Ovary (tissue), 9 donors: ENCODE results near the gene PXMP4. TPM values are rescaled to one million over a fixed set of nuclear protein-coding genes. Genes with fewer than 3 reads are reported as not detected.
A peak's percentile ranks its signal among the peaks of the same experiment; 100 is the strongest.

Experiments
- DNase-seq, 5 donors: peaks; one replicate each; pipeline ENCODE4 v3.0.0-alpha.2; 2019 to 2020
- H3K27ac ChIP-seq, 2 donors: fragments of 200-600 bp; one replicate each; pipeline versions ENCODE4 v1.5.1 to v1.8.0; 2019 to 2022
- H3K27me3 ChIP-seq: fragments of 200-600 bp; one replicate; pipeline ENCODE4 v1.8.0; 2022
- H3K36me3 ChIP-seq: fragments of 200-600 bp; sonication (generic); one replicate; pipeline ENCODE4 v1.5.1; 2019
- H3K4me1 ChIP-seq: one replicate; pipeline ENCODE4 v1.8.1; 2013; ENCODE audit warnings: mild to moderate bottlenecking, moderate library complexity; ENCODE audit not compliant: insufficient read depth
- H3K4me3 ChIP-seq: fragments of 200-600 bp; sonication (generic); one replicate; pipeline ENCODE4 v1.5.1; 2017
- H3K9me3 ChIP-seq, 2 donors: fragments of 200-600 bp in 1 of 2; sonication (generic) in 1 of 2; one replicate each; pipeline versions ENCODE4 v1.5.1 to v1.8.1; 2013 to 2019; ENCODE audit warnings: mild to moderate bottlenecking in 1 of 2, moderate library complexity in 1 of 2
- CTCF ChIP-seq, 3 donors: fragments of 450-650 bp in 2 of 3; fragments of 200-600 bp in 1 of 3; IDR thresholded peaks; one replicate each; pipeline versions ENCODE4 v1.5.1 to v1.8.0; 2016 to 2022; ENCODE audit warnings: antibody characterized with exemption in 3 of 3, mild to moderate bottlenecking in 1 of 3
- EP300 ChIP-seq: sonication (generic); formaldehyde crosslinking; IDR thresholded peaks from one replicate; pipeline ENCODE4 v1.6.1; 2017; ENCODE audit warnings: antibody characterized with exemption
- POLR2A ChIP-seq: fragments of 450-650 bp; IDR thresholded peaks from one replicate; pipeline ENCODE4 v1.6.1; 2017; ENCODE audit warnings: antibody characterized with exemption, mild to moderate bottlenecking, moderate library complexity
- WGBS, 3 donors: extraction: QIAGEN DNeasy Blood & Tissue Kit in 1 of 3; methylation state at CpG; one replicate each; pipeline versions ENCODE4 v1.1.5 to v1.1.7; 2013 to 2017; 5-methylcytosine and 5-hydroxymethylcytosine counted together
- intact Hi-C, 4 donors: fragments of 100-400 bp; cut with DNase I; formaldehyde crosslinking; loops; one replicate each; pipeline versions ENCODE4 v1.11.0 to v1.15.1; 2022 to 2023
- polyA plus RNA-seq, 2 donors: library from polyadenylated mRNA; stranded (reverse); fragments of 200-250 nt in 1 of 2; fragments of 350-450 nt in 1 of 2; fragmentation: Illumina TruSeq in 1 of 2; extraction: RNeasy Lipid Tissue Mini Kit (QIAGEN cat#74804) in 1 of 2; gene quantifications; one replicate each; pipeline ENCODE4 v1.2.3, GENCODE V29; 2013 to 2014
- total RNA-seq, 7 donors: library from RNA; depleted of rRNA in 2 of 7; stranded (reverse); fragments of >200 nt in 2 of 7; fragmentation: NEBNext Ultra II Directional in 3 of 7; extraction: Animal tissue kit (Norgen Biotek cat#: 25700) in 3 of 7; gene quantifications; one replicate each; pipeline versions ENCODE4 v1.1.0 to v1.2.4, GENCODE V29; 2016 to 2023
- donor health status: DM: no; HTN: no; CAD: no; lungs with moderate emphysema.
- donor health status: DM: no; HTN: no; CAD: no.
- donor health status: Bipolar disorder and iron deficiency.
- donor health status: DM: yes; HTN: yes; CAD: no.
- donor health status: DM: no; HTN: no; CAD: no.
- donor health status: DM: yes; HTN: yes; CAD: no.

The PXMP4 gene
- total and polyA plus RNA-seq, 9 donors: 3.4 to 15.1 (median 10.3) TPM

GRCh38 chr20:33667245-33667675, 52.9 kb downstream of the PXMP4 start:
- H3K27me3 ChIP-seq: no peaks in the 10 kb centered on the region
- no peaks in the 10 kb centered on the region for H3K9me3 ChIP-seq
- H3K27ac ChIP-seq: peak overlapping the region; percentile 16 to 94
- no peaks in the 10 kb centered on the region for H3K36me3 ChIP-seq
- TF ChIP-seq POLR2A: no peak
- no peak for TF ChIP-seq EP300
- TF ChIP-seq CTCF (IDR thresholded peaks at IDR 0.05): no peak
- peak overlapping the region; percentile 49 for H3K4me3 ChIP-seq
- 0 to 17% (median 1%) methylated on average over 35 to 55 of the region's 55 CpGs for whole genome bisulfite sequencing, 3 donors
- peaks cover 15% of the 10 kb centered on the region for H3K4me1 ChIP-seq
- DNase-seq: peak in 3 of 5 donors; percentile 77 to 85 (median 82)
- intact Hi-C loops: loop anchor here in 2 of 4 donors (5.0 to 10.0 kb wide), 2 partner anchors 65 to 68 kb away; partner anchors contain the start of gene ZNF341 (in 2 of the 2)

GRCh38 chr20:33666293-33667244, 53.5 kb downstream of the PXMP4 start, which contains the start of gene ACTL10:
TSS of gene ACTL10 (plus strand) at chr20:33666943. CDS start at chr20:33667498, 555 bp downstream.
- peak within 1 kb of the TSS; percentile 49 for H3K4me3 ChIP-seq
- H3K27me3 ChIP-seq: no peaks in the 10 kb centered on the region
- 1 to 14% (median 2%) methylated on average over 31 to 50 of the region's 50 CpGs for WGBS, 3 donors
- H3K27ac ChIP-seq: peak within 1 kb of the TSS; percentile 55 to 94
- intact Hi-C loops: loop anchor here in 2 of 4 donors (5.0 to 10.0 kb wide), 2 partner anchors 66 to 68 kb away; partner anchors contain the start of gene ZNF341 (in 2 of the 2)
- H3K9me3 ChIP-seq: no peaks in the 10 kb centered on the region
- DNase-seq: peak; percentile 99 to 100 (median 99)
- H3K36me3 ChIP-seq: no peaks in the 10 kb centered on the region
- peak; percentile 65 for TF ChIP-seq POLR2A
- peak in 2 of 3 donors; percentile 59 to 60 for TF ChIP-seq CTCF (IDR thresholded peaks at IDR 0.05)
- no peak for TF ChIP-seq EP300
- peaks cover 11% of the 10 kb centered on the region for H3K4me1 ChIP-seq

- WGBS, 3 donors: 94 to 100% (median 97%) methylated on average over 2 of the region's 2 CpGs
- TF ChIP-seq EP300: no peak
- no peak for TF ChIP-seq CTCF (IDR thresholded peaks at IDR 0.05)
- TF ChIP-seq POLR2A: no peak
- H3K4me1 ChIP-seq: peaks cover 9% of the 10 kb centered on the region
- H3K27me3 ChIP-seq: no peaks in the 10 kb centered on the region
- peak in 3 of 5 donors; percentile 13 to 41 (median 36) for DNase-seq
- intact Hi-C loops: loop anchor here in 2 of 4 donors (5.0 to 10.0 kb wide), 2 partner anchors 68 to 70 kb away; partner anchors contain the start of gene ZNF341 (in 2 of the 2)
- H3K4me3 ChIP-seq: no peak overlapping the region
- H3K36me3 ChIP-seq: no peaks in the 10 kb centered on the region
- H3K27ac ChIP-seq: no peak overlapping the region
- H3K9me3 ChIP-seq: no peaks in the 10 kb centered on the region
Observed at GRCh38 chr20:33664762-33665144, 55.4 kb downstream of the PXMP4 start.

GRCh38 chr20:33664085-33664761, 55.9 kb downstream of the PXMP4 start:
- H3K27me3 ChIP-seq: no peaks in the 10 kb centered on the region
- DNase-seq: peak in 4 of 5 donors; percentile 20 to 52 (median 38)
- peak overlapping the region; percentile 70 to 88 for H3K27ac ChIP-seq
- H3K4me3 ChIP-seq: peak overlapping the region; percentile 64
- H3K36me3 ChIP-seq: no peaks in the 10 kb centered on the region
- no peak for TF ChIP-seq POLR2A
- no peak for TF ChIP-seq CTCF (IDR thresholded peaks at IDR 0.05)
- no peak for TF ChIP-seq EP300
- peaks cover 9% of the 10 kb centered on the region for H3K4me1 ChIP-seq
- no peaks in the 10 kb centered on the region for H3K9me3 ChIP-seq
- 38 to 46% (median 40%) methylated on average over 9 of the region's 9 CpGs for WGBS, 3 donors
- intact Hi-C loops: loop anchor here in 1 of 4 donors (10.0 kb wide), 1 partner anchor 71 kb away; the partner anchor contains the start of gene ZNF341
